Small intestine (tissue), 7 donors: Measurements from ENCODE around the gene TRIM32. TPM values are rescaled to one million over a fixed set of nuclear protein-coding genes. Genes with fewer than 3 reads are reported as not detected.

Source experiments
- DNase-seq, 2 donors: peaks; one replicate each; pipeline versions ENCODE4 v3.0.0 to v3.0.0-alpha.2; 2013
- FAIRE-seq: peaks from 2 replicates; lab custom pipeline; 2012; peaks lifted over from hg19 to GRCh38; lab: Jason Lieb, UNC
- H3K27ac ChIP-seq, 3 donors: one replicate each; pipeline ENCODE4 v1.5.1; 2013; ENCODE audit warnings: low read length in 2 of 3, mild to moderate bottlenecking in 2 of 3, control low read depth in 1 of 3, inconsistent platforms in 1 of 3, low read depth in 1 of 3, moderate library complexity in 1 of 3
- H3K27me3 ChIP-seq, 3 donors: one replicate each; pipeline ENCODE4 v1.6.1; 2013; ENCODE audit warnings: low read length in 3 of 3, inconsistent platforms in 1 of 3; ENCODE audit not compliant: control insufficient read depth in 3 of 3, insufficient read depth in 3 of 3
- H3K36me3 ChIP-seq, 3 donors: one replicate each; pipeline ENCODE4 v1.6.1; 2013; ENCODE audit warnings: low read length in 3 of 3, inconsistent platforms in 1 of 3, low read depth in 1 of 3, mild to moderate bottlenecking in 1 of 3, moderate library complexity in 1 of 3; ENCODE audit not compliant: control insufficient read depth in 3 of 3, insufficient read depth in 2 of 3
- H3K4me1 ChIP-seq, 3 donors: one replicate each; pipeline ENCODE4 v1.6.1; 2013; ENCODE audit warnings: low read length in 2 of 3, inconsistent platforms in 1 of 3, low read depth in 1 of 3, mild to moderate bottlenecking in 1 of 3, moderate library complexity in 1 of 3; ENCODE audit not compliant: control insufficient read depth in 3 of 3, insufficient read depth in 2 of 3
- H3K4me3 ChIP-seq, 3 donors: one replicate each; pipeline ENCODE4 v1.5.1; 2013; ENCODE audit warnings: low read length in 3 of 3, control low read depth in 1 of 3, inconsistent platforms in 1 of 3, low read depth in 1 of 3, mild to moderate bottlenecking in 1 of 3, moderate library complexity in 1 of 3
- H3K9me3 ChIP-seq, 2 donors: one replicate each; pipeline ENCODE4 v1.6.1; 2013; ENCODE audit warnings: low read depth in 1 of 2, low read length in 1 of 2; ENCODE audit not compliant: control insufficient read depth in 2 of 2, insufficient read depth in 1 of 2
- WGBS, 3 donors: extraction: QIAGEN DNeasy Blood & Tissue Kit; methylation state at CpG; one replicate each; pipeline ENCODE4 v1.1.7; 2013; 5-methylcytosine and 5-hydroxymethylcytosine counted together
- polyA plus RNA-seq, 4 donors: library from polyadenylated mRNA; stranded (reverse) in 3 of 4; unstranded in 1 of 4; fragments of 200-250 nt in 3 of 4; fragments of 120-200 nt in 1 of 4; gene quantifications; one replicate each; pipeline versions ENCODE4 v1.2.1 to v1.2.3, GENCODE V29; 2013
- donor health status: healthy with polysubstance abuse.
- donor health status: control.
- donor health status: control.
- donor health status: Bipolar disorder and iron deficiency.
- donor health status: healthy.

TRIM32 gene
- polyA plus RNA-seq, 4 donors = 3.8 to 44.8 (median 7.0) TPM

DNA sequence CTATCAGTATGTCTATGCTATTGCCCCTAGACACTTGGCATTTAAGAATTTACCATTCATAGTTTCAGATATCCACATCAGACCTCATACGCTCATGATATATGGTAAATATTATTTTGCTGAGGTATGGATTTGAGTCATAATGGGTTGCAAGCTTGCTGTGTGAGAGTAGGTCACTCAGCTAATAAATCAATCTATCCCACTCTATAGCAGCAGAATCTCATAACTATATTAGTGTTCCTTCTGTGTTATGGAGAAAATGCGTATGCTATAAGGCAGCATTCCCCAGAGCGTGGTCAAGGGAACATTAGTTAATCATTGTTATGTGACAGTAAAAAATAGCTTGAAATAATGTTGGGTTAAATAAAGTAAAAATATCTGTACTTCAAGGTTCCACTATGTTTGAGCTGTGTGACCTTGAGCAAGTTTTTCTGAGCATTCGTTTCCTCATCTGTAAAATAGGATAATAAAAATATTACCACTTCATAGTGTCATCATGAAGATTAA is 7.7 kb downstream of the TRIM32 start:
- Histone ChIP-seq H3K9me3 (no peaks in the 10 kb centered on the region), H3K27me3 (no peaks in the 10 kb centered on the region), H3K36me3 (peaks cover 12 to 21% (median 12%) of the 10 kb centered on the region in 3 donors), H3K27ac (no peak overlapping the region), H3K4me1 (peaks cover 2 to 34% (median 12%) of the 10 kb centered on the region in 3 donors), H3K4me3 (no peak overlapping the region)
- DNase-seq = peak in 1 of 2 donors; percentile 27
- FAIRE-seq = no peak
- WGBS, 3 donors = 85 to 91% (median 90%) methylated on average over 4 of the region's 4 CpGs

- FAIRE-seq = no peak
- Histone ChIP-seq H3K27ac (no peak overlapping the region), H3K4me3 (no peak overlapping the region), H3K4me1 (peaks cover 2 to 28% (median 8%) of the 10 kb centered on the region in 3 donors), H3K36me3 (peaks cover 12 to 21% (median 17%) of the 10 kb centered on the region in 3 donors), H3K27me3 (no peaks in the 10 kb centered on the region), H3K9me3 (no peaks in the 10 kb centered on the region)
- peak in 1 of 2 donors; percentile 16 for DNase-seq
- 54 to 68% (median 62%) methylated on average over 3 of the region's 3 CpGs for WGBS, 3 donors
These were observed 8.3 kb downstream of the TRIM32 start for GRCh38 chr9:116695438-116695837.

DNA sequence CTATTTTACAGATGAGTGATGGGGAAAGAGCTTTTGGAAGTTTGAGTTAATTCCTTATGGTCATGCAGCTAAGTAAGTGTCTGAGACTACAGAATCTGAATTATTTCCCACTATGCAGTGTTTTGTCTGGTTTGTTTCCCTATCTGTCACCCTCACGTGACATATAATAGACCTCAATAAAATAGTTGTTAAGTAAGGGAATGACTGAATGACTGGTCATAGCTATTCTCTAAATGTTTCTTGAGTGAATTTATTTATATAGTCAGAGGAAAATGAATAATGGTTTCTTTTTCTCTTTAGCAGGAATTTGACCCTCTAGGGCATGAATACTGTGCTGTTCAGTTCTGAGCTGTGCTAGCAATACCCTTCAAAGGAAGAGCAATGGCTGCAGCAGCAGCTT is 10.3 kb downstream of the TRIM32 start:
- Histone ChIP-seq H3K27me3 (no peaks in the 10 kb centered on the region), H3K4me3 (no peak overlapping the region), H3K9me3 (no peaks in the 10 kb centered on the region), H3K4me1 (peaks cover 0 to 12% (median 6%) of the 10 kb centered on the region in 3 donors), H3K36me3 (peaks cover 12 to 24% (median 17%) of the 10 kb centered on the region in 3 donors), H3K27ac (no peak overlapping the region)
- peak in 1 of 2 donors; percentile 20 for DNase-seq
- FAIRE-seq = no peak
- 68 to 81% (median 79%) methylated on average over 1 of the region's 1 CpG for WGBS, 3 donors

DNA sequence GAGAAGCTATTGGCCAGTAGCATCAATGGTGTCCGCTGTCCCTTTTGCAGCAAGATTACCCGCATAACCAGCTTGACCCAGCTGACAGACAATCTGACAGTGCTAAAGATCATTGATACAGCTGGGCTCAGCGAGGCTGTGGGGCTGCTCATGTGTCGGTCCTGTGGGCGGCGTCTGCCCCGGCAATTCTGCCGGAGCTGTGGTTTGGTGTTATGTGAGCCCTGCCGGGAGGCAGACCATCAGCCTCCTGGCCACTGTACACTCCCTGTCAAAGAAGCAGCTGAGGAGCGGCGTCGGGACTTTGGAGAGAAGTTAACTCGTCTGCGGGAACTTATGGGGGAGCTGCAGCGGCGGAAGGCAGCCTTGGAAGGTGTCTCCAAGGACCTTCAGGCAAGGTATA is 10.8 kb downstream of the TRIM32 start:
- Histone ChIP-seq H3K36me3 (peaks cover 12 to 24% (median 19%) of the 10 kb centered on the region in 3 donors), H3K4me1 (peaks cover 0 to 7% (median 2%) of the 10 kb centered on the region in 3 donors), H3K9me3 (no peaks in the 10 kb centered on the region), H3K4me3 (no peak overlapping the region), H3K27ac (no peak overlapping the region), H3K27me3 (no peaks in the 10 kb centered on the region)
- FAIRE-seq (no peak), DNase-seq (no peak)
- WGBS, 3 donors = 96 to 97% (median 97%) methylated on average over 16 of the region's 16 CpGs

- DNase-seq = no peak
- no peaks in the 10 kb centered on the region for H3K27me3 ChIP-seq
- H3K9me3 ChIP-seq = no peaks in the 10 kb centered on the region
- no peak overlapping the region for H3K27ac ChIP-seq
- H3K4me3 ChIP-seq = no peak overlapping the region
- WGBS, 3 donors = 96% methylated on average over 1 of the region's 1 CpG
- peaks cover 12 to 24% (median 19%) of the 10 kb centered on the region in 3 donors for H3K36me3 ChIP-seq
- no peak for FAIRE-seq
- H3K4me1 ChIP-seq = no peaks in the 10 kb centered on the region
These were observed 13.2 kb downstream of the TRIM32 start for GRCh38 chr9:116700279-116700678.

- H3K9me3 ChIP-seq = no peaks in the 10 kb centered on the region
- no peak for FAIRE-seq
- 61 to 70% (median 62%) methylated on average over 2 of the region's 2 CpGs for WGBS, 3 donors
These were observed 14.1 kb downstream of the TRIM32 start for GRCh38 chr9:116700882-116701865.

DNA sequence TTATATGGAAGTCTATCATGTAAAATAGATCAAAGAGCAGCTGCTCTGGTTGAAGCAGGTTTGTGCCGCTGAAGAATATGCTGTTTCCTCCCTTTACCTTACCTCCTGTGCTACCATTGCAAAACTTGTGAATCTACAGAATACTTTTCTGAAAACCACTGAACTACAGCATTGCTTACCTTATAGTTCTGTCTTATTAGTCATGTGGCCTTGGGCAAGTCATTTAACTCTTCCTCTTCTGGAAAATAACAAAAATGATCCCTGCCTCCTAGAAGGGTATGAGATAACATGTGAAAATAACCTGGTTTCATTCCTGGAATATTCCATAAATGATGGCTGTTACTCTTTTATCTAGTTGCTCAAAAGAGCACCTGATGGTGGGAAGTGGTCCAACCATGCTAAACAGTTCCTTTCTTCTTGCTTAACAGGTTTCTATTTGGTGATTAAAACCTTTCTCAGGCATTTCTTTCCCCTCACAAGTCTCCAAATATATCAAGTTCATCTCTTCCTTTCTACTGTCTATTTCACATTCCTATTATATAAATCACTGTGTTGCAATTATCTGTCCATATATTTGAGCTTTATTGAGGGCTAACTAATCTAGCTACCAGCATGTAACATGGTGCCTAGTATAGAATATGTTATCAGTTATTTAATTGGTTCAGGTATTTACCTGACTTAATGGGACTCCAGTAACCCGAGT is 15.0 kb downstream of the TRIM32 start:
- Histone ChIP-seq H3K27me3 (no peaks in the 10 kb centered on the region), H3K4me3 (no peak overlapping the region), H3K27ac (no peak overlapping the region), H3K9me3 (no peaks in the 10 kb centered on the region), H3K36me3 (peaks cover 12 to 24% (median 19%) of the 10 kb centered on the region in 3 donors), H3K4me1 (no peaks in the 10 kb centered on the region)
- FAIRE-seq (no peak), DNase-seq (no peak)
- 63 to 87% (median 82%) methylated on average over 2 of the region's 2 CpGs for WGBS, 3 donors

More at GRCh38 chr9:116700882-116701865, 14.1 kb downstream of the TRIM32 start:
- Histone ChIP-seq H3K27me3 (no peaks in the 10 kb centered on the region), H3K36me3 (peaks cover 12 to 24% (median 19%) of the 10 kb centered on the region in 3 donors), H3K27ac (no peak overlapping the region), H3K4me1 (no peaks in the 10 kb centered on the region), H3K4me3 (no peak overlapping the region)
- DNase-seq = no peak

DNA sequence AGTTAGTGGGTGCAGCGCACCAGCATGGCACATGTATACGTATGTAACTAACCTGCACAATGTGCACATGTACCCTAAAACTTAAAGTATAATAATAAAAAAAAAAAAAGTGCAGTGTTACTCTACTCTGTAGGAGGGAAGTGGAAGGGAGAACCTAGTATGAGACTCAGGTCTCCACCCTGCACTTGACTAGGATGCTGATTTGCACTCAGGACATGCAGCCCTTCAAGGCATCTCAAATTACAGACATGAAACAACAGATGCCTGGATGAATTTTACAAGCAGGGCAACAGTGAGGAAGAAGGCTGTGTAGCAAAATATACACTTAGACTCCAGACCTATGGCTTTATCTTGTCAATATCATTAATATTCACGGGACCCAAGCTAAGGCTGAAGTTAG is 16.5 kb downstream of the TRIM32 start:
- WGBS, 3 donors = 89 to 100% (median 100%) methylated on average over 1 to 3 of the region's 3 CpGs
- DNase-seq (no peak), FAIRE-seq (no peak)
- no peaks in the 10 kb centered on the region for H3K27me3 ChIP-seq
- no peaks in the 10 kb centered on the region for H3K4me1 ChIP-seq
- no peak overlapping the region for H3K4me3 ChIP-seq
- peaks cover 9 to 16% (median 12%) of the 10 kb centered on the region in 3 donors for H3K36me3 ChIP-seq
- no peaks in the 10 kb centered on the region for H3K9me3 ChIP-seq
- no peak overlapping the region for H3K27ac ChIP-seq
